ENCODE results near the gene VEPH1.

Gene VEPH1

GRCh38 chr3:157436583-157437291, 66.5 kb downstream of the VEPH1 start, which contains the start of gene PTX3:
Gene PTX3, plus strand, starts transcription at chr3:157436850. Its CDS starts 84 bp downstream, at chr3:157436934.
- Histone ChIP-seq H3K9me3 (ENCODE audit: severe bottlenecking) (no peaks in the 10 kb centered on the region), H3K4me3 (ENCODE audit: low read depth, low read length) (peak within 1 kb of the TSS; percentile 78), H3K27me3 (ENCODE audit: insufficient read depth, low read depth, severe bottlenecking) (no peaks in the 10 kb centered on the region), H3K27ac (peak within 1 kb of the TSS; percentile 77), H3K36me3 (no peaks in the 10 kb centered on the region)
- DNase-seq = no peak
- TF ChIP-seq, protein P1, sequence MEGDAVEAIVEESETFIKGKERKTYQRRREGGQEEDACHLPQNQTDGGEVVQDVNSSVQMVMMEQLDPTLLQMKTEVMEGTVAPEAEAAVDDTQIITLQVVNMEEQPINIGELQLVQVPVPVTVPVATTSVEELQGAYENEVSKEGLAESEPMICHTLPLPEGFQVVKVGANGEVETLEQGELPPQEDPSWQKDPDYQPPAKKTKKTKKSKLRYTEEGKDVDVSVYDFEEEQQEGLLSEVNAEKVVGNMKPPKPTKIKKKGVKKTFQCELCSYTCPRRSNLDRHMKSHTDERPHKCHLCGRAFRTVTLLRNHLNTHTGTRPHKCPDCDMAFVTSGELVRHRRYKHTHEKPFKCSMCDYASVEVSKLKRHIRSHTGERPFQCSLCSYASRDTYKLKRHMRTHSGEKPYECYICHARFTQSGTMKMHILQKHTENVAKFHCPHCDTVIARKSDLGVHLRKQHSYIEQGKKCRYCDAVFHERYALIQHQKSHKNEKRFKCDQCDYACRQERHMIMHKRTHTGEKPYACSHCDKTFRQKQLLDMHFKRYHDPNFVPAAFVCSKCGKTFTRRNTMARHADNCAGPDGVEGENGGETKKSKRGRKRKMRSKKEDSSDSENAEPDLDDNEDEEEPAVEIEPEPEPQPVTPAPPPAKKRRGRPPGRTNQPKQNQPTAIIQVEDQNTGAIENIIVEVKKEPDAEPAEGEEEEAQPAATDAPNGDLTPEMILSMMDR (IDR thresholded peaks at IDR 0.05; ENCODE audit: low read depth, low read length) = no peak

DNA sequence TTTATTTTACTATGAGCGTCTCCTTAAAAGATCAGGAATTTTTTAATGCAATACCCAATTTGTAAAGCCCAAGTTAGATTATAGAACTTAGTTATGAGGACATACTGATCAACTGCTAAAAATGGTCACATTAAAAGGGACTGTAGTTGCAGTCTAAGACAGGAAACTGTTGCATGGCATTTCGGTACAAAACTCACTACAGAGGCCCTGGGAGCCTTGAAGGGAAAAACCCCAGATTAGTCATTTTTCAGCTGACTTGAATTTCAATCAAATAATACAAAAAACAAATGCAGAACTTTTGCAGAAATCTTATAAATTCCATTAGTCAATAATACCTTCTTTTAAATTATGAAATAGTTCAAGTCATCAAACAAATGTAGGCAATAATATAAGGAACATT, 73.5 kb downstream of the VEPH1 start:
- Histone ChIP-seq H3K4me3 (ENCODE audit: low read depth, low read length) (no peak overlapping the region), H3K36me3 (no peaks in the 10 kb centered on the region), H3K27ac (no peak overlapping the region), H3K9me3 (ENCODE audit: severe bottlenecking) (no peaks in the 10 kb centered on the region), H3K27me3 (ENCODE audit: insufficient read depth, low read depth, severe bottlenecking) (no peaks in the 10 kb centered on the region)
- TF ChIP-seq, protein P1 (IDR thresholded peaks at IDR 0.05; ENCODE audit: low read depth, low read length) = no peak
- no peak for DNase-seq

- TF ChIP-seq, protein P1 (IDR thresholded peaks at IDR 0.05; ENCODE audit: low read depth, low read length) = no peak
- H3K36me3 ChIP-seq = no peaks in the 10 kb centered on the region
- H3K9me3 ChIP-seq (ENCODE audit: severe bottlenecking) = no peaks in the 10 kb centered on the region
- no peak for DNase-seq
- no peak overlapping the region for H3K27ac ChIP-seq
- no peaks in the 10 kb centered on the region for H3K27me3 ChIP-seq (ENCODE audit: insufficient read depth, low read depth, severe bottlenecking)
- H3K4me3 ChIP-seq (ENCODE audit: low read depth, low read length) = no peak overlapping the region
Measured at GRCh38 chr3:157428853-157429252, 74.4 kb downstream of the VEPH1 start.

DNA sequence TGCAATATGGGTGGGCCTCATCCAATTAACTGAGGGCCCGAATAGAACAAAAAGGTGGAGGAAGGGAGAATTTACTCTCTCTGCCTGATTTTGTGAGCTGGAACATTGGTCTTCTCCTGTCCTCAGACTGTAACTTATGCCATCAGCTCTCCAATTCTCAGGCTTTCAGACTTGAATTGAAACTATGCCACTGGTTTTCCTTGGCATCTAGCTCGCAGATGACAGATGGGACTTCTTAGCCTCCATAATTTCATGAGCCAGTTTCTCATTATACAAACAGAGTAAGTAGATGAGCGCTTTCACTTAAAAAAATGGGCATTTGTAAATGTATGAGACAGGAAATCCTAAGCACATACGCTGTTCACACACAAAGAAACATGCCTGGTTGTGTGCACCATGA, 75.3 kb downstream of the VEPH1 start:
- Histone ChIP-seq H3K9me3 (ENCODE audit: severe bottlenecking) (no peaks in the 10 kb centered on the region), H3K27me3 (ENCODE audit: insufficient read depth, low read depth, severe bottlenecking) (no peaks in the 10 kb centered on the region), H3K36me3 (no peaks in the 10 kb centered on the region), H3K27ac (no peak overlapping the region), H3K4me3 (ENCODE audit: low read depth, low read length) (no peak overlapping the region)
- DNase-seq = no peak
- TF ChIP-seq, protein P1 (IDR thresholded peaks at IDR 0.05; ENCODE audit: low read depth, low read length) = no peak

DNA sequence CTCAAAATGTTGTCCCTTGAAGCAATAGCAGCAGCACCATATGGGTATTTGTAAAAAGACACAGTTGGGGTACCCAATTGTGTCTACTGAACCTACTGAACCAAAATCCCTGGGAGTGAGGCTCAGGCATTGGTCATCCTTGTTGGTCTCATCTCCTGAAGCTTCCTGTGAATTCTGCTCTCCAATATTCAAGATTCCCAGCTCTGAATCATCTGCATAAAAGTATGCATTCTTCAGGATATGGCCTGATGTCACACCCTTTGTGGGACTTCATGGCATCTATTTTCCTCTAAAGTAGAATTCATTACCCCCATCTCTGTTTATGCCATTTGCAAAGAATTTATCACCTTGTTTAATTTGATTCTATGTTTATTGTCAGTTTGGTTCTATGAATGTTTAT, 79.9 kb downstream of the VEPH1 start:
- Histone ChIP-seq H3K27me3 (ENCODE audit: insufficient read depth, low read depth, severe bottlenecking) (no peaks in the 10 kb centered on the region), H3K4me3 (ENCODE audit: low read depth, low read length) (no peak overlapping the region), H3K36me3 (no peaks in the 10 kb centered on the region), H3K9me3 (ENCODE audit: severe bottlenecking) (no peaks in the 10 kb centered on the region), H3K27ac (no peak overlapping the region)
- DNase-seq = no peak
- TF ChIP-seq, protein P1 (IDR thresholded peaks at IDR 0.05; ENCODE audit: low read depth, low read length) = no peak
